ENCODE results near the gene TM4SF1.
"Not testable (repeated sequence)": the region's sequence is repeated elsewhere in the genome, so short reads cannot be mapped to it uniquely, and the experiment has no call there.

TM4SF1 gene

GRCh38 chr3:149352556-149352955 lies 24.9 kb downstream of the TM4SF1 start:
- no peak for DNase-seq (ENCODE audit: extremely low read depth in 1 of 2, low read depth in 1 of 2)

- DNase-seq (ENCODE audit: extremely low read depth in 1 of 2, low read depth in 1 of 2): no peak
These were observed 33.5 kb downstream of the TM4SF1 start for GRCh38 chr3:149343951-149344350.

GRCh38 chr3:149342413-149343380 lies 34.8 kb downstream of the TM4SF1 start:
- DNase-seq (ENCODE audit: extremely low read depth in 1 of 2, low read depth in 1 of 2): no peak

GRCh38 chr3:149340310-149340933 lies 37.0 kb downstream of the TM4SF1 start:
- no peak for DNase-seq (ENCODE audit: extremely low read depth in 1 of 2, low read depth in 1 of 2)

- no peak for DNase-seq (ENCODE audit: extremely low read depth in 1 of 2, low read depth in 1 of 2)
These were observed 37.5 kb downstream of the TM4SF1 start for GRCh38 chr3:149339931-149340309.

- not testable (repeated sequence) for DNase-seq (ENCODE audit: extremely low read depth in 1 of 2, low read depth in 1 of 2)
These were observed 40.0 kb downstream of the TM4SF1 start for GRCh38 chr3:149337486-149337885.

- DNase-seq (ENCODE audit: extremely low read depth in 1 of 2, low read depth in 1 of 2): no peak
These were observed 40.5 kb downstream of the TM4SF1 start for GRCh38 chr3:149336925-149337324.

GRCh38 chr3:149333176-149333859 lies 44.1 kb downstream of the TM4SF1 start, which contains the start of gene TM4SF18:
TSS of gene TM4SF18 (minus strand) at chr3:149333636. CDS start at chr3:149333382, 254 bp downstream.
- no peak for DNase-seq (ENCODE audit: extremely low read depth in 1 of 2, low read depth in 1 of 2)

- no peak for DNase-seq (ENCODE audit: extremely low read depth in 1 of 2, low read depth in 1 of 2)
These were observed 44.7 kb downstream of the TM4SF1 start for GRCh38 chr3:149332771-149333170.

- no peak for DNase-seq (ENCODE audit: extremely low read depth in 1 of 2, low read depth in 1 of 2)
These were observed 45.2 kb downstream of the TM4SF1 start for GRCh38 chr3:149332227-149332765.

GRCh38 chr3:149331396-149331795 lies 46.1 kb downstream of the TM4SF1 start:
- DNase-seq (ENCODE audit: extremely low read depth in 1 of 2, low read depth in 1 of 2): no peak

GRCh38 chr3:149330609-149331331 lies 46.7 kb downstream of the TM4SF1 start:
- no peak for DNase-seq (ENCODE audit: extremely low read depth in 1 of 2, low read depth in 1 of 2)

GRCh38 chr3:149327156-149327555 lies 50.3 kb downstream of the TM4SF1 start:
- DNase-seq (ENCODE audit: extremely low read depth in 1 of 2, low read depth in 1 of 2): no peak

- no peak for DNase-seq (ENCODE audit: extremely low read depth in 1 of 2, low read depth in 1 of 2)
These were observed 51.9 kb downstream of the TM4SF1 start for GRCh38 chr3:149325581-149325980.

- no peak for DNase-seq (ENCODE audit: extremely low read depth in 1 of 2, low read depth in 1 of 2)
These were observed 53.1 kb downstream of the TM4SF1 start for GRCh38 chr3:149324332-149324731.

GRCh38 chr3:149321640-149322039 lies 55.8 kb downstream of the TM4SF1 start:
- DNase-seq (ENCODE audit: extremely low read depth in 1 of 2, low read depth in 1 of 2): no peak

GRCh38 chr3:149321136-149321535 lies 56.3 kb downstream of the TM4SF1 start:
- DNase-seq (ENCODE audit: extremely low read depth in 1 of 2, low read depth in 1 of 2): no peak

GRCh38 chr3:149319750-149320149 lies 57.7 kb downstream of the TM4SF1 start:
- DNase-seq (ENCODE audit: extremely low read depth in 1 of 2, low read depth in 1 of 2): no peak
